NCI-H2081 treated with DMSO at 0.1 percent for 48 hours (cell line): Measurements from ENCODE around the gene PAFAH1B2.

Experiments used
- DNase-seq: peaks from one replicate; lab custom pipeline; 2025; lab: John Stamatoyannopoulos, UW

Gene PAFAH1B2

GRCh38 chr11:117220999-117221774 is 77.1 kb downstream of the PAFAH1B2 start:
- no peak for DNase-seq

GRCh38 chr11:117221775-117222517 is 77.9 kb downstream of the PAFAH1B2 start:
- no peak for DNase-seq

- no peak for DNase-seq
These were observed 79.1 kb downstream of the PAFAH1B2 start for GRCh38 chr11:117222991-117223740.

- no peak for DNase-seq
These were observed 79.9 kb downstream of the PAFAH1B2 start for GRCh38 chr11:117223741-117224689.

- DNase-seq: no peak
These were observed 81.6 kb downstream of the PAFAH1B2 start for GRCh38 chr11:117225553-117226170.
